GM18517 (cell line): Measurements from ENCODE around the gene MPHOSPH9.
A peak's percentile ranks its signal among the peaks of the same experiment; 100 is the strongest.

Experiments
- ATAC-seq: cut with Tn5 transposase; IDR thresholded peaks from one replicate; pipeline ENCODE4 v1.9.1; 2021; ENCODE audit warnings: mild to moderate bottlenecking, moderate library complexity; ENCODE audit not compliant: unreplicated experiment

MPHOSPH9 gene

DNA sequence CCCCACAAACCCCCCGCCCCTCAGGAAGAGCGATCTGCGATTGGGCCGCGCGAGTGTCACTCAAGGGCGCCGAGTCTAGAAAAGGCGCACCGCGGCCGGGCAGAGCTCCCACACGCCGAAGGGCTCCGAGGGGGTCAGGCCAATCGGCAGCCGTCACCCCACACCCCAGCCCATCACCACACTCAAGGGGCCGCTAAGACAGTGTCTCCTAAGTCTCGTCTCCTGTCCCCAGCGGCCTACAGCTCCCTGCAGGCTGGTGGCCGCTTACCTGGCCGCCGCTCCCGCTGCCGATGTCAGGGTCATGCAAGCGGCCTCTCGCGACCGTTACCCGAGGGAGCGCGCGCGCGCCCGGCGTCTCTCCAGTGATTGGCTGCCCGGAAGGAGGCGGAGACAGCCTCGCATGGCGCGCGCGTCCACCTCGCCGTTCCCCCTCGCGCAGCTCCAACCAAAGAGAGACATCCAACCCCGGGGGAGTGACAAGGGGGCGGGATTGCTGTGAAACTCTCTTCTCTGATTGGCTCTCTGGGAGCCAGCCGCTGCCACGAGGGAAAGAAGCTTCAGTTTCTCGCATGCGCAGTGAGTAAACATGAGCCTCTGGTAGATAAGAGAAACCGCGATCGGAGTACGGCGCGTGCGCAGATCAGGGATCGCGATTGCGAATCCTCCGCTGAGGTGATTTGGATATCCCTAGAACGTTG lies at the start of gene MPHOSPH9, which contains the start of gene MTRFR:
Gene MPHOSPH9, minus strand, starts transcription at position 335 of the 698 bp plus-strand sequence. CDS start 2,777 bp downstream, outside the sequence.
Gene MTRFR, plus strand, starts transcription at position 630 of the 698 bp plus-strand sequence. CDS start 20,239 bp downstream, outside the sequence.
- ATAC-seq, result peak; percentile 72

DNA sequence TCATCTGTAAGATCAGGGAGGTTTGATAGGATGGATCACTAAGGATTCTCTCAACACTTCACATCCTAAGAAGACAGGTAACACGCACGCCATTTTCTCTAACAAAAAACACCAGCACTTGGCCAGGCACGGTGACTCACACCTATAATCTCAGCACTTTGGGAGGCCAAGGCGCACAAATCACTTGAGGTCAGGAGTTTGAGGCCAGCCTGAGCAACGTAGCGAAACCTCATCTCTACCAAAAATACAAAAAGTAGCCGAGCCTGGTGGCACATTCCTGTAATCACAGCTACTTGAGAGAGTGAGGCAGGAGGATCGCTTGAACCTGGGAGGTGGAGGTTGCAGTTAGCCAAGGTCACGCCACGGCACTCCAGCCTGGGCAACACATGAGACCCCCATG lies 49.2 kb upstream of the MPHOSPH9 start:
- no peak for ATAC-seq

DNA sequence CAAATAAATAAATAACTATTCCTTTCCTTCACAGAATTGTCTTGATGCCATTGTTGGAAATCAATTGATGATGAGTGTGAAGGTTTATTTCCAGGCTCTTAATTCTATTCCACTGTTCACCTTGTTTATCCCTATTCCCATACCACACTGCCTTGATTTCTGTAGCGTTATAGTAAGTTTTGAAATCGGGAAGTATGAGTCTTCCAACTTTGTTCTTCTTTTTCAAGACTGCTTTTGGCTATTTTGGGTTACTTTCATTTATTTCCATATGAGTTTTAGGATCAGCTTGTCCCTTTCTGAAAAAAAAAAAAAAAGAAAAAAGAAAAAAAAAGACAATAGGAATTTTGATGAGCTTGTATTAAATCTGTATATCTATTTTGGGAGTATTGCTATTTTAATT lies 48.0 kb upstream of the MPHOSPH9 start:
- no peak for ATAC-seq

- peak; percentile 89 for ATAC-seq
These were observed 45.2 kb upstream of the MPHOSPH9 start for GRCh38 chr12:123278101-123278627.

DNA sequence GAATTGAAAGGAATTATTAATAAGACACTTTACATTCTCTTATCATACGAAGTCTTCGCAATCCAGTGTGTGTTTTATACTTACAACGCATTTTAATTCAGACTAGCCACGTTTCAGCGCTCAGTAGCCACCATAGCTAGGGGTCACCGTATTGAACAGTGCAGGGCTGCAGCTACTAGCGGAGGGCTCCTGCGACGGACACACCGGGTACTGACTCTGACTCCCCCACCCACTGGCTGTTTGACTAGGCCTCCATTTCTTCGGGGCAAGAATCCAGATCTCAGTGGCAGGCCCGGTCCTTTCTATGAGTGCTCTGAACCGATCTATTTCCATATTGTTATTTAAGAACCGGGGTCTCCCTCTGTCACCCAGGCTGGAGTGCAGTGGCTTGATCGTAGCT lies 40.2 kb upstream of the MPHOSPH9 start:
- ATAC-seq, result no peak

DNA sequence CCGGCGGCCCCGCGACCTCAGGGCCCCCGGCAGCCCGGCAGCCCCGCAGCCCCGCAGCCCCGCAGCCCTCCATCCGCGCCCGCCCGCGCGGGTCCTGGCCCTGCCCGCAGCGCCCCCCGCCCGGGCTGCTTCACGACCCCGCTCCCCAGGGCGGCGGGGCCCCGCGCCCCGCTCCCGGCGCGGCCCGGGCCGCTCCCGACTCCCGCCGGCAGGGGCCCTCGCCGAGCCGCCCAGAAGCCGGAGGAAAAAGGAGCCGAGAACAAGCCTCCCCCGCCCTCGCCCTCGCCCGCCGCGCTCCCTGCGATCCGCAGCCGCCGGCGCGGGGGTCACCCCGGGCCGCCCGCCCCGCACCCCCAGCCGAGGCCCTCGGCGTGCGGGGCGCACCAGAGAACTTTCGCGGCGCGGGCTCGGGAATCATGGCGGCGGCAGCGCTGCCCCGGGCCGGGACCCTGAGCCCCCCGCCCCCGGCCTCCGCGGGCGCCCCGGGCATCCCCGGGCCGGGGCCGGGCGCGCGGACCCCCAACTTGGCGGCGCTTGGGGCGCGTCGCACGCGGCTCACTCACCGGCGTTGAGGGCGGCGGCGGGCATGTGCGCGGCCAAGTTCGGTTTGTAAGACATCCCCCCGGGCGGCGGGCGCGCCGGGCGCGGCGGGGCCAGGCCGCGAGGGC lies 38.2 kb upstream of the MPHOSPH9 start:
- peak; percentile 53 for ATAC-seq

DNA sequence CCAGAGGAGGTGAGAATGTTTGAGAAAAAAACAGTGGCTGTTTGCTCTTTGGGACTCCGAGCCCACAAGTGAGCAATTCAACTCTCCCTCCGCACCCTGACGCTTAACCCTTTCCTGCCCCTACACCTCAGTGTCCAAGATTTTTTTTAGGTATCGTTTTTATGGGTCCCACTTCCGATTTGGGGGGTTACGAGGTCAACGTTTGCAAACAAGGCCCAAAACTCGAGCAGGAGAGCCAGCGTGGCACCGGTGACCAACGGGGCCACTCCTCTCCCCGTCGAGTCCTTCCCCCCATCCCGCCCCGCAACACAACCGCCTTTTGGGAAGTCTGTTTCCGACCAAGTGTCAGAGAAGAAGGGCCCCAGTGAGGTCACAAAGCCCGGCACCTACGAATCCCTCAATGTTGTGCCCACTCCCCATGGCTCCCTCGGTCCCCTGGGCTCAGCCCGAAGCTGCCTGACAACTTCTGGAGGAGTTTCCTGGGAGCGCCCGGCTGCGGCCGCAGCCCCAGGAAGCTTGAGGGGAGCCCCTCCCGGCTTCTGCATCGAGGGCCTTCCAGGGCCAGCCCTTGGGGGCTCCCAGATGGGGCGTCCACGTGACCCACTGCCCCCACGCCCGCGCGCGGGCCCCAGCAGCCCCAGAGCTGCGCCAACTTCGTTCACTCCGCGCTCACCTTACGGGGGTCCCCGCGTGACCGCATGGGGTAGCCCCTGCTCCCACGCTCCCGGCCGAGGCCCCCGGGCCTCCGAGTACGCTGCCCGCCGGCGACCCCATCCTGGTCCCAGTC lies 37.5 kb upstream of the MPHOSPH9 start:
- ATAC-seq, result peak; percentile 4

GRCh38 chr12:123269896-123270213 lies 36.9 kb upstream of the MPHOSPH9 start:
- ATAC-seq, result no peak

- no peak for ATAC-seq
These were observed 36.5 kb upstream of the MPHOSPH9 start for GRCh38 chr12:123269395-123269892.

DNA sequence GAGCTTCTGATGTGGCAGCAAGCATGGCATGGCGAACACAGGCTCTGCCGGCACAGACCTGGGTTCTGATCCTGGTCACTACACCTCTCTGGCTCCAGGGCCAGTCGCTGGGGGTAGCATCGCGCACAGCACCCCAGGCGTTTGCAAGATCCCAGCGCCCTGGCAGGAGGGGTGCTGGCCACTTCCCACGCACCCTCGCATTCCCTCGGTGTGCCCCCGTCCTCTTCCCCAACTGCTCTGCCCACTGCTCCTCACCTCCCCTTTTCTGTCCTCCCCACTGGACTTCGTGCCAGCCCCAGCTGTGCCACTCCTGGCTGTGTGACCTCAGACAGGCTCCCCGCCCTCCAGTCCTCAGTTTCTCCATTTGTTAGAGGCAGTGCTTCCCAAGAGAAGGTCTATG lies 35.9 kb upstream of the MPHOSPH9 start:
- ATAC-seq, result no peak

DNA sequence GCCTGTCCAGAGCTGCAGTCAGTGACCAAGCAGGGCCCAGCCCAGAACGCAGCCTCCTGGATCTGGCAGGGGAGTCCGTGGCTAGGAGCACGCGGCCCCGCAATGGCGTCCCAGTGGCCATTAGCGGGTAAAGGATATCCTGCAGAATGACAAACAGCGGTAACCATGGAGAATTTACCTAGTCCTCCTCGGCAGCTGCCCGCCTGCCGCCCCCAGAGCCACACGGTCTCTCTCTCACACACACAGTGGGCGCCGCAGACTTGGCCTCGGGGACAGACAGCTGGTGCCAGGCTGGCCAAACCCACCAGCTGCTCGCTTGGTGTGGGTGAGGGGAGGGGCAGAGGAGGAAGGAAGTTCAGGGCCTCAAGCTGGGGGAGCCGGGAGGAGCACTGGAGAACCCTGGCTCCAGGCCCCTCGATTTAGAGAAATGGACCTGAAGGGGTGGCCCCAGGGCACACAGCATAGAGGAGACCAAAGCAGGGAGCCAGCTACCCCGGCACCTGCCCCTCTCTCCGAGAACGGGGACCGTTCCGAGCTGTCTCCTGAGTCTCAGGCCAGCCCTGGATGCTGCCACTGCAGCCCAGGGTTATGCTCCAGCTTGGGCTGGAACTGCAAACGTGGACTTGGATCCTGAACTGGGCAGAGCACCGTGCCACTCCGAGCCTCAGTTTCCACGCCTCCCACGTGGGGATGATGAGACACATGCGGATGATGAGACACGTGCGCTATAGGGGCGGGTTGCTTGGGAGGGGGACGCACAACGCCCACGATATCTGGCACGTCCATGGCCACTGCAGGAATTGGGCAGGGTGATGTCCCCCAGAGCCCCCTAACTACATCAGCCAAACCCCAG lies 35.3 kb upstream of the MPHOSPH9 start:
- no peak for ATAC-seq

DNA sequence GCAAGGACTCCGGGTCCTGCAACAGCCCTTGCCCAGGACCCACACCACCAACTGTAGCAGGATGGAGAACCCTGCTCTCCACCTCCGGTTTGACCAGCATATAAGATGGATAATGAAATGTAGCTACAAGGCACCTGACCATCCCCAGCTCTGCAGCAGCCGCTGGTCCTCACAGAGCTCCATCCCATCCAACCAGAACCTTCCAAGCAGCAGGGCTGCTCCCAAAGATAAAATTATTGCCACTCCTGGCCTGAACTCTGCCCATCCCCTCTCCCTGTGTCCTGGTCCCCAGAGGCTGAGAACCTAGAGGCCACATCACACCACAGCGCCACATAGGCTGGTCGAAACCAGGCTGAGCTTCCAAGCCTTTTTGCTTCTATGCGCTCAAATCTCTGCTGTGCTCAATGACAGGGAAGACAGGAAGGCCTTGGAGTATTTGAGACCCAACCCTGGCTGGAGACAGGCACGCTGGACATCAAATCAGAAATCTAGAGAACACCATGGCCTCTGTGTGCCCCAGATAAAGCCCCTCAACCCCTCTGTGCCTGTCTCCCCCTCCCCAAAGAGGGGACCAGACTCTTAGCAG lies 34.5 kb upstream of the MPHOSPH9 start:
- ATAC-seq, result no peak

- no peak for ATAC-seq
These were observed 33.8 kb upstream of the MPHOSPH9 start for GRCh38 chr12:123266679-123267277.

DNA sequence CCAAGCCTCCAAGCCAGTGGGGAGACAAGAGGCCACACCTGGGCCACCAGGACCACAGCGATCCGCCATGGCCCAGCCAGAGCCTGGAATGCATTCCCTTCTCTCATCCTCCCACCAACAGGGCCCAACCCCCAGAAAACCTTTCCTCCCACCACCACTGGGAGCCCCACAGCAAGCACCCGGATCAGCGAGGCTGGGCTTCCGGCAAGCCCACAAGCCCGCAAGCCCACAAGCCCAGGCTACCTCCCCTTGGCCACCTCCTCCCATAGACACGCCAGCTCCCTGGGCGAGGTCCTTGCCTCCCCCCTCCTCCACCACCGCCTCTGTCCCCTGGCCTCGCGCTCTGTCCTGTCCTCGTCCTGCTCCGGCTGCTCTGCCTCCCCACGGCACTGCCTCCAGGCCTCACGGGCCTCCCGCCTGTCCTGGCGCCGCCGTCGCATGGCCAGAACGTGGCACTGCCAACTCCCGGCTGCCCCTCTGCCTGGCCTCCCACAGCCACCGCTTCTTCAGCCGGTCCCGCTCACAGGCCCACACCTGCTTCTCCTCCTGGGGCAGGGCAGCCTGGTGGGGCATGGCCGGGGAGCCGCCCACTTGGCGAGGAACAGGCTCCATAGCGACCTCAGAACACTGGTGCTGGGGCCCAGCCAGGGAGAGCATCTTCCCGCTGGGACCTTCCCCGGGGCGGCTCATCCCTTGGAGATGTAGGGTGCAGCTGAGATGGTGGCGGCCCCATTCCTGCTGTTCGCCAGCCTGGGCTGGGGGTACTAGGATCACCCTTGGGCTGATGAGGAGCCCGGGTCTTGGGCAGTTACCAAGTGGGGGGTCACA lies 33.1 kb upstream of the MPHOSPH9 start:
- no peak for ATAC-seq

GRCh38 chr12:123264642-123265041 lies 31.7 kb upstream of the MPHOSPH9 start:
- no peak for ATAC-seq

- no peak for ATAC-seq
These were observed 30.4 kb upstream of the MPHOSPH9 start for GRCh38 chr12:123263196-123263817.

GRCh38 chr12:123261196-123261595 lies 28.3 kb upstream of the MPHOSPH9 start:
- no peak for ATAC-seq

DNA sequence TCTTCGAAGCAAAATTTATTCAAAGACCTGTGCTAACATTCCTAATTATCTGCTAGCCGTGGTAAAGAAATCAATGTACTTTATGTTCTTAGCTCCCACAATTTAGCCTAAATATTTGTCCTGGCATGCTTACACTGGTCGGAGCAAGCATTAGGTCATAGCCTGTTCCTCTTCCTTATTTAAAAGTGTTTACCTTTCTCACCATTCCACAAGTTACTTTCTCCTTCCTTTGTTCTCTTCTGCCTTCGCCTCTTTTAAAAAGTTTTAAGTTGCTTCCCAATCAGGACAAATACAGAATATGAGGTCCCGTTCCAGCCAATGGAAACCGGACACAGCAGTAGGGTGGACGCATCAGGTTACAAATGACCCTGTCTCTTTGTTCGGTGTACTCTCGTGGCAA lies 27.1 kb upstream of the MPHOSPH9 start:
- ATAC-seq, result no peak
